Measurements from ENCODE around the gene RHOBTB3.

RHOBTB3 gene

DNA sequence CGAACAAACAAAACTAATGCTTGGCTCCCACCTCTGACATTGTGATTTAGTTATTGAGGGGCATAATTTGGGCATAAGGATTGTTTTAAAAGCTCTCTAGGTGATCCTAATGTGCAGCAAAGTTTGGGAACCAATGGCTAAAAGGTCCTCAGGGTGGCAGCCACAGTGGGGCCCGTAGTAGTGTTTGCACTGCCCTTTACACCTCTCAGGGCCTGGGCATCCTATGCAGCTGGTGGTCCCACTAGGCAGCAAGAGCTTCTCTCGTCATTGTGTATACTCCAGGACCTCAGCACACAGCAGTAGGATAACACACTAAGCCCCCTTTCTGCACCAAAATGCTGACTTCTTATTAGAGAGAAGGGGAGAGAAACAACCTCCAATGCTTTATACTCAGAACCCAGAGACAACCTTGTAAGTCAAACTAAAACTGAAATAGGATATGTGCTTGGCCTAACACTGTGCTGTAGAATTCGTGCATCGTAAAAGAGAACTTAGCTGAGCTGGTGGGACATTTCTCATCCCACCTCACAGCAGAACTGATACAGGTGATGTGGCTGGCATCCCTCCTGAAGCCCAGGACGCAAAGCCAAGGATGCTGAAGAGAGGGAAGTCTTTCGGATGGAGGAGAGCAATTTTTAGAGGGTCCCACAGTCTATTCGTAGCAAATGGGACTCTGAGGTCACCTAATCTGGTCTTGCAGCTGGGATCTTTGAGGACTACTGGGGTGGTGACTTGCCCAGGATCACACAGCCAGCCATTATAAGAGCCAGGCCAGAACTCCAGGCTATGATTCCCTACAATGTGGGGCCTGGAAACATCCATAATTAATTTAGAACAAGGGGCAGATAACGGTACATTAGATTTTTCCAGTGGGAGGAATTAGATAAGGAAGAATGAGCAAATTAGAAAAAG is 90.2 kb downstream of the RHOBTB3 start:
- TF ChIP-seq POLR2A (IDR thresholded peaks at IDR 0.05; ENCODE audit: low read depth, low read length) (0 out of 2 replicates have a peak, but pooled peaks have one; percentile 12), POLR2AphosphoS5 (IDR thresholded peaks at IDR 0.05; ENCODE audit: low read depth, low read length) (no peak; the same call in 1 of the 2 replicates), TAF1 (IDR thresholded peaks at IDR 0.05; ENCODE audit: borderline replicate concordance, low read depth, low read length) (no peak)
- DNase-seq (ENCODE audit: insufficient read length) (no peak), FAIRE-seq (peak; percentile 5)

DNA sequence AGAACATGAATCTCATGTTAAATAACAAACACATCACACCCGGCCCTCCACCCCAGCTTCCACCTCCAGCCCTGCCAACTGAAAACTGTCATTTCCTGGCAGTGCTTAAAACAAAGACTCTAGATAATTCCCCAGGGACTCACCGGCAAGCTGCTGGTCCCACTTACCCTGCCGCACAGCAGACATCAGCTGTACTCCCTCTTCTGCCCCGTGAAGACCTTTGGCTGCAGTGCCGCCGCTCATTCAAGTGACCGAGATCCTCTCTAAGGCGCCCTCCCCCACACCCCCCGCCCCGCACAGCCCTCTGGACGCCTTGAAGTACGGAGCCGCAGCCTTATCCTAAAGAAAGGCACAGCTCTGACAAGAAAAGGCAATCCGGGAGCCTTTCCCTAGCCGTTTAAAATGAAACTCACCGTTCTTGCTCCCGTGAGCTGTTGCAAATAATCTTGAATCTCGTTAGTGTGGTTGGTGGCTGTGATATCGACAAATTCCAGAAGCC is 91.0 kb downstream of the RHOBTB3 start:
- DNase-seq (ENCODE audit: insufficient read length): no peak
- FAIRE-seq: no peak
- no peak for TF ChIP-seq TAF1 (IDR thresholded peaks at IDR 0.05; ENCODE audit: borderline replicate concordance, low read depth, low read length)
- TF ChIP-seq POLR2A (IDR thresholded peaks at IDR 0.05; ENCODE audit: low read depth, low read length): peak; percentile 45

DNA sequence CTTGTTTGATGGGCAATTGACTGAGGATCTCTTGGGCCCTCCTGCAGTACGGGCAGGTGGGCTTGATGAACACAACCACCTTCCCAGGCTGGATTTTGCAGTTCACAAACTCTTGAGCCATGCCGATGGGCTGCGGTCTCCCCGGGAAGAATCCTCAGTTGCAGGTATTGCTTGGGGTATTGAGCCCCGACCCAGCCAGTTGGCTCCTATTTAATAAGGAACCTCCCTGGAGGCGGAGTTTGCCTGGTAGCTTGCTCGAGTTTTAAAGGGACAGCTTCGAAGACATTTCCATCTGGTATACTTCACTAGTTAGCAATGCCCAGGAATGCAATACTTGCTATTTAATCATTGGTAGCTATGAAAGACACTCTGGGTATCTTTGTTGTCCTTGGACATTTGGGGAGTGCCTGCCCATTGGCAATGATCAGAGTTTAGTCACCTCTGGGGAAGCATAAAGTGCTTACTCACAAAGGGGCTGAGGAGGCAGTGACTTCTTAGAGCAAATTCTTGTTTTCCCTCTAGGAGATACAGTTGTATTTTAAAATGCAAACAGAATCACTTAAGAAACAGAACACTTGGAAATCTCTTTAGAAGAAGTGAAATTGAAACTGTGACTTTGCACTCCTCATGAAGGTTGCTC is 91.5 kb downstream of the RHOBTB3 start, which contains the start of gene GLRX:
Gene GLRX, minus strand, starts transcription at position 185 of the 640 bp plus-strand sequence. Its CDS starts 64 bp downstream, at position 121.
- TF ChIP-seq POLR2AphosphoS5 (IDR thresholded peaks at IDR 0.05; ENCODE audit: low read depth, low read length): peak; percentile 54; the same call in 1 of the 2 replicates
- TF ChIP-seq POLR2A (IDR thresholded peaks at IDR 0.05; ENCODE audit: low read depth, low read length): peak; percentile 49; the same call in 1 of the 2 replicates
- TF ChIP-seq TAF1 (IDR thresholded peaks at IDR 0.05; ENCODE audit: borderline replicate concordance, low read depth, low read length): no peak; the same call in 1 of the 2 replicates
- FAIRE-seq (peak; percentile 78), DNase-seq (ENCODE audit: insufficient read length) (no peak)

DNA sequence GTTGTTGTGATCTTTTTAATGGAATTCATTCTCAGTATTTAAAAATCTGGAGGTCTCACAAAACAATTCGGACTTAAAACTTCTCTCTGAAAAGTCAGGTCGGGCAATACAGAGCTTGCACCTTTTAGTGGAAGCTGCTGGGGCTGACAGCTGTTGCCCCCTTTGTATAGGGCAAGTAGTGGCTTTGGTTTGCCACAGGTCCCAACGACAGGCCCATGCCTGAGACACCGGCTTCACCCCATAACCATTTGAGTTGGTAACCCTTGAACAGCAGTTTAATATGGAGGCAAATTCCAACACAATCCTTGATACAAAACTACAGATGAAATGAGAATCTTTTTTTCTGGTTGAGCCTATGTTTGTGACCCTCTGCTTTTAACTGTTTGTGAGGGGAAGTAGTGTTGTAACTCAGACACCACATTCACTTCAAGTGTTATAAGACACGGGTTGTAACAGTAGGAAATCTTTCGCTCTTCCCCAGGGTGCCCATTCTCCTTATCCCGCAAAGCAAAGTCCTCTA is 92.1 kb downstream of the RHOBTB3 start:
- TF ChIP-seq TAF1 (IDR thresholded peaks at IDR 0.05; ENCODE audit: borderline replicate concordance, low read depth, low read length) (no peak), POLR2A (IDR thresholded peaks at IDR 0.05; ENCODE audit: low read depth, low read length) (no peak), POLR2AphosphoS5 (IDR thresholded peaks at IDR 0.05; ENCODE audit: low read depth, low read length) (no peak)
- no peak for DNase-seq (ENCODE audit: insufficient read length)
- no peak for FAIRE-seq

DNA sequence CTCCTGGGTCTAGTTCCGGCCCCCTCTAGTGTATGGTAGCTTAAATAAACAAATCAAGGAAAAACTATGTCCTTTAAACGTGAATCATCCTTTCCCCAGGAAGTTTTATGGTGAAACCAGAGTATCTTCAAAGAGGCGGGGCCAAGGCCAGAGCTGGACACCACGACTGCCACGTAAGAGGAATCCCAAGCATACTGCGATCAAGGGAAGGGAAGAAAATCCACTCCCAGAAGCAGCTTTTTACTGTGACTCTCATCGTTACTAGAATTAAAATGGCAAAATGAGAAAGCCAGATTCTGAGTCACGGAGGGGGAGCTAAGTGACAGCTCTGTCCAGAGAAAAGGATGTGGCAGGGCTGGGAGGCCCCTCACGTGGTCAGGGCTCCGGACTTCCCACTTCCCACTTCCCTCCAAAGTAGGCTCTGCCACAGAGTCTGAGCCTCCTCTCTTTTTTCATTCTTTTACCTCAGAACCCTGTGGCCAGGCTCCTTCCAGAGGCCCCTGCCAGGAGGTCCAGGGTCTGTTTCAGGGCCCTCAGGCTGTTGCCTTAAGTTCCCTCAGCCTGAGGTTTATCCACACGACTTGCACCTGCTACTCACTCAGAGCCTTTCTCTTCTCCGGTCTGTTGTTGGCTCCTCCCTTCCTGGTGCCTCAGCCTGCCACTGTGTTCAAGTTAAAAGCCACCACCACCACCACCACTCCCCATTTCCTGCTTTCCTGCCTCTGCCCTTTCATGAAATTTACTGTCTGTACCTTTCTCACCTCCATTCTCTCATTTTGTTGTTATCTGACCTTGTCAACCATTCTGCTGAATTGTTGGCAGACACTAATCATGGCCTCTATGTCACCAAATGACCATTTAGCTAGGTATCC is 92.8 kb downstream of the RHOBTB3 start:
- TF ChIP-seq POLR2AphosphoS5 (IDR thresholded peaks at IDR 0.05; ENCODE audit: low read depth, low read length) (0 out of 2 replicates have a peak, but pooled peaks have one; percentile 26), TAF1 (IDR thresholded peaks at IDR 0.05; ENCODE audit: borderline replicate concordance, low read depth, low read length) (0 out of 2 replicates have a peak, but pooled peaks have one; percentile 22), POLR2A (IDR thresholded peaks at IDR 0.05; ENCODE audit: low read depth, low read length) (peak; percentile 42; the same call in 1 of the 2 replicates)
- FAIRE-seq (peak; percentile 21), DNase-seq (ENCODE audit: insufficient read length) (no peak)

DNA sequence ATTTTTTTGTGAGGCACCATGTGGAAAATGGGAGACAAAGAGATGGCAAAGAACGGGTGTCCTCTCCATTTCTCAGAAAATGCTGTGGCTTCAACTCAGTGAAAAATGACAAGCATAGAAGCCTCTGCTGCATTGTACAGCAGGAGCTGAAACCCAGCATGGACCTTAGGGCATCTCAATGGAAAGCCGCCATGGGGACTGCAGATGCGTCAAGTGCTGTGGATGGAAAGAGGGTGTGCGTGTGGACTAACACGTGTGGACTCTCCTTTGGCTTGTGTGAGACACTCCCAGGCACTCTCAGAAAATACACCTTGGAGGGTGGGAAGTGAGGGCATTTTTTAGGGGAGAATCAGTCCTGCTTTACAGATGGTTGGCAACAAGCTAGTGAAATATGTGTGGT is 93.6 kb downstream of the RHOBTB3 start:
- no peak for TF ChIP-seq POLR2AphosphoS5 (IDR thresholded peaks at IDR 0.05; ENCODE audit: low read depth, low read length)
- no peak for TF ChIP-seq TAF1 (IDR thresholded peaks at IDR 0.05; ENCODE audit: borderline replicate concordance, low read depth, low read length)
- no peak for TF ChIP-seq POLR2A (IDR thresholded peaks at IDR 0.05; ENCODE audit: low read depth, low read length)
- DNase-seq (ENCODE audit: insufficient read length): no peak
- FAIRE-seq: no peak

DNA sequence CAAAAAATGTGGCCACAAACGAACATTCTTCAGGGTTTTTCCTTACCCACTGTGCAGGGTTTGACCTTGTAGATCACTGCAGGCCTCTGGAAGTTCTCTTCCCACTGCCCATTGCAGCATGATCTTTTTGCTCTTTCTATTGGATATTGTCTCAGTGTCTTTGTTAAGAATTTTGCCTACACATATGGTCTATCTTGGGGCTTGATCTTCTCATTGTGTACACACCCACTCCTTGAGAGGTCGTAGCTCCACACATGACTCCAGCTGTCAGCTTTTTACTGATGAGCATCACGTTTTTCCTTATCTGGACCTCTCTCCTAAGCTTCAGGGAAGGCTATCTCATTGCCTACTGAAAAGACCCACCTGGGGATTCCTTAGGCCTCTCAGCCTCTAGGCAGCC is 94.4 kb downstream of the RHOBTB3 start:
- DNase-seq (ENCODE audit: insufficient read length) (no peak), FAIRE-seq (no peak)
- TF ChIP-seq TAF1 (IDR thresholded peaks at IDR 0.05; ENCODE audit: borderline replicate concordance, low read depth, low read length): no peak
- no peak for TF ChIP-seq POLR2A (IDR thresholded peaks at IDR 0.05; ENCODE audit: low read depth, low read length)
- no peak for TF ChIP-seq POLR2AphosphoS5 (IDR thresholded peaks at IDR 0.05; ENCODE audit: low read depth, low read length)

DNA sequence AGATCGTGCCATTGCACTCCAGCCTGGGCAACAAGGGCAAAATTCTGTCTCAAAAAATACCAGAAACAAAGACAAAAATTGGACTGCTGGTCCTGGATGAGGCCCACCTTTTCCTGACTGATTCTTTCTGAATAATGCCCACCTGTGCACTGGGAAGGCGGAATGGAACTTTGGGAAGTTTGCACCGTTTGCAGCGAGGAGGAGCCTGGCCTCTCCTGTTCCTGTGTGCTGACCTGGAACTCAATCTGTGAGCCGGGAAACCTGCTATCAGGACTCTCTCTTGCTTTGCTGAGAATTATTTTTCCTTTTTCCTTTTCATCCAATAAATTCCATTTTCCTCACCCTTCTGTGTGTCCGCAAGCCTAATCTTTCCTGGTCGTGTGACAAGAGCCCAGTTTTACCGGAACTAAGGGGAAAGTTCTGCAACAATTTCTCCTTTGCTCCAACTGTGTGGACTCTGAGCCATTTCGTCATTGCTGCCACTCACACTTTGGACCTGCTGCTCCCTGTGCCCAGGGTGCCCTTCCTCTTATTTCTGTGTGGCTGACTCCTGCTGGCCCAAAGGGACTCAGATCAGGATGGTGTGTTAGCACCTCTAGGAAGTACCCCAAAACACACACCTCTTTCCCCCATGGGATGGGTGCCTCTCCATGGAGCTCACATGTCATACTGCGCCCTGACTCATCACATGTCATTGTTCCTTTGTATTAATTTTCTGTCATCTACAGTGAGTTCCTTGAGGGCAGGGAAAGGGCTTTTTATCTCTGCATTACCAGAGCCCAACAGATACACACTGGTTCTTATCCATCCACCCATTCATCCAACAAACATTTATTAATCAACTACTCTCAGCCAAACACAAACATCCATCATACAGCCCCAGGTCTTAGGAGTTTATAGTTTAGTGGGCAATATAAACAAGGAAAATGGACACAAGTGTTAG is 96.1 kb downstream of the RHOBTB3 start:
- TF ChIP-seq TAF1 (IDR thresholded peaks at IDR 0.05; ENCODE audit: borderline replicate concordance, low read depth, low read length): no peak
- no peak for TF ChIP-seq POLR2A (IDR thresholded peaks at IDR 0.05; ENCODE audit: low read depth, low read length)
- no peak for TF ChIP-seq POLR2AphosphoS5 (IDR thresholded peaks at IDR 0.05; ENCODE audit: low read depth, low read length)
- FAIRE-seq (no peak), DNase-seq (ENCODE audit: insufficient read length) (no peak)

DNA sequence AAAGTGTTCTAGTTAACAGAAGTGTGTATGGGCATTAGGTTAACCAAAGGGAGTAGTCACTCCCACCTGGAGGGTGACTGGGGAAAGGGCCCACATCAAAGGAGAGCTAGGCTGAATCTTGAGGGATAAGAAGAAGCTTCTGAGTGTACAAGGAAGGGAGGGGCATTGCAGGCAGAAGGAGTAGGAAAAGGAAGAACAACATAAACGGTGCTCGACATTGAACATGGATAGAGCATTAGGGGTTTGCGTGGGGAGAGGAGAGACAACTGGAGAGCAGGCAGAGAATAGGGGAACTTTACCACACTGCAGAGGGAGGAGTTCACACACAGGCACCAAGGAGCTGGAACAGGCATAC is 96.7 kb downstream of the RHOBTB3 start:
- no peak for FAIRE-seq
- no peak for DNase-seq (ENCODE audit: insufficient read length)

More for the DNA sequence above, 96.7 kb downstream of the RHOBTB3 start:
- no peak for TF ChIP-seq POLR2A (IDR thresholded peaks at IDR 0.05; ENCODE audit: low read depth, low read length)
- TF ChIP-seq TAF1 (IDR thresholded peaks at IDR 0.05; ENCODE audit: borderline replicate concordance, low read depth, low read length): no peak
- TF ChIP-seq POLR2AphosphoS5 (IDR thresholded peaks at IDR 0.05; ENCODE audit: low read depth, low read length): no peak
